Stimulated activated CD4-positive, alpha-beta T cell treated with anti-CD3 and anti-CD28 coated beads, Interleukin-1b, Interleukin-23, amount 100 ng/mL, for 4 hours (primary cell): ENCODE results near the gene FAM124A.

ENCODE experiments used
- DNase-seq, 2 donors: peaks; one replicate each; pipeline ENCODE4 v3.0.0-alpha.2; 2020; ENCODE audit warnings: low read depth in 2 of 2

FAM124A gene

DNA sequence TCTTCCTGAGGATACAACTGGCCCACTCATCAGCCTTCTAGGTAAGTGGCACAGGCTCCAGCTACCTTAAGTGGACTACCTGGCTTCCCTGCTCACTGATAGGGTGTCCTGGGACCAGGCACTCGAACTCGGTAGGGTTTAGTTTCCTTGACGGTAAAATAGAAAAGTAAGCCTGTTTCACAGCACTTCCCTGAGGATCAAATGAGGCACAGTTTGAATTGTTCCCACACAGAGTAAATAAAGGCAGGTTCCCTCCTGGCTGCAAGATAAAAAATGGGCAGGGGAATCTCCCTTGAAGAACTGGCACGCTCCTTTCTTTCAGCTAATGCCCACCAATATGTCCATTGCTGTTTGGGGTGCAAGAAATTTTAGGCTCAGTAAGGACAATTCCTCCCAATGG is 1.1 kb upstream of the FAM124A start:
- no peak for DNase-seq

DNA sequence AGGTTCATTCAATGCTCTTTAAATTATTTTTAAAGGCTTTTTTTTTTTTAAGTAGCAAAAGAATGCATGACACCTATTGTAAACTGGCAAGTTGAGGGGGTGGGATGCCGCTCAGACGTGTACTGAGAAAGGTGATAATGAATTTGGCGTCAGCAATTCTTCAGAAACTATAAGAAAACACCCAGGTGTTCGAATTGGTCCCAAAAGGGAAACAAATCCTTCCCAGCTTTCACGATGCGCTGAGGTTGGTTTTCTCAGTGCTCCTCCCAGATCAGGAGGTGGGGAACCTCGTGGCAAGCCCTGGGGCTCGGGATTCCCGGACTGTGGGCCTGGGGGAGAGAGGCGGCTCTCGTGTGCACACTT is 543 bp upstream of the FAM124A start:
- DNase-seq: no peak

- DNase-seq: no peak
Observed at GRCh38 chr13:51222686-51223559, 725 bp downstream of the FAM124A start.

DNA sequence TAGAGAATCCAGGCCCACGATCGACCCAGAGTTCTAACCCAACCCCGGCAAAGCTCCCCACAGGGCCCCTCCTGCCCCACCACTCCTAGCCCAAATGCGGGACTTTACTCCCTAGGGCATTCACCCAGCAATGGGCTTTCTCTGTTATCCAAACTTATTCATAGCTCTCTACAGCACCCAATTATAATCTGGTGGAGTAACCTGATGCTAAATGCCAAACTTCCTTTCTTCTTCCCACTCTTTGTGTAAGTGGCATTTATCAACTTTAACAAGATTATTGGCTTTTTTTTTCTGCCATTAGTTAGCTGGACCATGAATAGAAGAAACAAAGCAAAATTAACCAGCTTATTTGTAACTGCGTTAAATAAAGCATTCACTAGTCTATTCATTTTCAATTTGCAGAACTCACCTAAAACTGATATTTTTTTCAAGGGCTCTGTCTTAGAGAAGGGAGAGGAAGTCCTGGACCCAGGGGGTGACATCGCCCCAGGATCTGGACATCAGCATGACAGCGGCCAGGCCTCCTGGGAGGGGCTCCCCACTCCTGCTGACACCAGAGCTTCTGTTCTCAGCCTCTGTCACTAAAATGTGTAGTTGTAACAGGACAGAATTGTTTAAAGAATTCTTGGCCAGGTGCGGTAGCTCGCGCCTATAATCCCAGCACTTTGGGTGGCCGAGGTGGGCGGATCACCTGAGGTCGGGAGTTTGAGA is 1.5 kb downstream of the FAM124A start:
- no peak for DNase-seq

- no peak for DNase-seq
Observed at GRCh38 chr13:51225029-51225428, 2.8 kb downstream of the FAM124A start.

- no peak for DNase-seq
Observed at GRCh38 chr13:51227404-51227803, 5.2 kb downstream of the FAM124A start.

DNA sequence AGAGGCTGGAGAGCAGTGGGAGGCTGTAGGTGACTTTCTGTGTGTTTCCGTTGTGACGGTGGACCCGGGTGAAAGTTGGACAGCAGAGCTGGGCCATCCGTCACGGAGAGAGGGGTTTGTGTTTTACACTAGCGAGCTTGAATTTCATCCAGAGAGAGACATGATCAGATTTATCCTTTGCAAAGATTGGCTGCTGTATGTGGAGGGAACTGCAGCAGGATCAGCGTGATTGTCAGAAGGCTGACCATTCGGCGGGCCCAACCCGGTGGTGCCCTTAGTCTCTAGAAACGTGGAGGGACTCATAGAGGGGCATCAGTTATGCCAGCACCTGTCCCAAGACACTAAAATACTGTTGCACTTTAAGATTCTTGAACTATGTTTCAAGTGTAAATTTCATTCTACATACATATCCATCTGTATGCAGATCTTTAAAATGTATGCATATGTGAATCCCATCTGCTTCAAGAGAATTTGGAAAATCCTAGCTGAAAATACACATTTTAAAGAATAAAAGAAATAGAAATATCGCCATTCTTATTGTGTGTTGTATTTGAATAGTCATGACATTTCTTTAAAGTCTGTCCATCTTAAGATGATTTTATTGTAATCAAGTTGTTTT is 7.0 kb downstream of the FAM124A start:
- no peak for DNase-seq

- DNase-seq: no peak
Observed at GRCh38 chr13:51229731-51230130, 7.5 kb downstream of the FAM124A start.

- DNase-seq: no peak
Observed at GRCh38 chr13:51230477-51231105, 8.4 kb downstream of the FAM124A start.

DNA sequence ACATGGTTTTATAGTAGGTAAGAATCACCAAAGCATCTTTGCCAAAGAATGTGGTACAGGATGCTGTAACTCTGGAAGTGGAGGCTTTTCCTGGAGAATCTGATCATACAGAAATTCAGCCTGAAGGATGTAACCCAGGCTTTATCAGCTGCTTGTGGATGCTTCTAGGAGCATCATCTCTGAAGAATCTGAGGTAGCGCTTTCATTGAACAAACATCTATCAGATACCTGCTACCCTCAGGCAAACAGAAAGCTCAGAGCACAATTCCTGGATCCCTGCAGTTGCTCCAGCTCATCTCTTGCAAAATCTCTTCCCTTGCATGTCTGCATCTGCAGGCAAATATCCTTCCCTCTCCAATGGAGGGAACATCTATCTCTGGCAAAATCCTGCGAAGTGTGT is 9.3 kb downstream of the FAM124A start:
- DNase-seq: no peak

DNA sequence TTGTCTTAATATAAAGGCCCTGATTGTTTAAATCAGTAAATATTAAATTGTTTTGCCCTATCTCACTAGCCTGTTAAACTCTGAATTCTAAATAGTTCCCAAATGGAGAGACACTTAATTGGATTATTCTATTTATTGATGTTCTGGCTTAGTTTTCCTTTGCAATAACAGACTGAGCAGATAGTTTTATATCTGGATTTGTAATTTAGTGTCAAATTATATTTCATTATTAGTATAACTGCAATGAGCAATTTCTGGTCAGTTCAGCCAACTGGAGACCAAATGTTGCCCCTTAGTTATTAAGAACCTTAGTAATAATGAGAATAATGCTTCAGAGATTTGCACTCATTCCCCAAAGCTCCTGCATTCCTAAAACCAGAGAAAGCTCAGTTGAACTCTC is 10.1 kb downstream of the FAM124A start:
- DNase-seq: no peak

DNA sequence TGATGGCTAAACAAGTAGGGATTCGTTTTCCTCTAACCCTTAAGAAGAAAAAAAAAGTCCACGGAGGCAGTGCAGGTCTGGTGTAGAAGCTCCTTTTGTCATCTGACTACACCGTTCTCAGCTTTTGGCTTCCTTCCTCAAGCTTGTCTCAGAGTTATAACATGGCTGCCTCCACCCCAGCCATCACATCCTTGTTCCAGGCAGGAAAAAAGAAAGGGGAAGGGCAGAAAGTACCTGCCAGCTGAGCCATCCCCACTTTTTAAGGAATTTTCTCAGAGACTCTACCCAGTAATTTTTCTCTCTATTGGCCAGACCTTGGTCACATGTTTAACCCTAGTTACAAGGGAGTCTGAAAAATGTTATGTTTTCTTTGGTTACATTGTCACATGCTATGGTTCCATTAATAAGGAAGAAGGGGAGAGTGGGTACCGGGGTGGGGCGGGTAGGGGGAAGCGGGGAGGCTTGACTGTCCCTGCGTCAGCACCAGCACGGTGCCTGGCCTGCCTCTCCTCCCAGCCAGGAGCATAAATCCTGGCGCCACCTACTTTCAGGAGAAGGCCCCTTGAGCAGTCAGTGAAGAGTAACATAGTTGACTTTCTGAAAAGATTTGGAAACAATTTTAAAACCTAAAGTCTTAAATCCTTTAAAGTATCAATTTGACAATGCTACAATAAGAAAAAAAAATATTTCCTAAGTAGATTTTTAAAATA is 11.1 kb downstream of the FAM124A start:
- no peak for DNase-seq

GRCh38 chr13:51234676-51235075 is 12.5 kb downstream of the FAM124A start:
- no peak for DNase-seq

DNA sequence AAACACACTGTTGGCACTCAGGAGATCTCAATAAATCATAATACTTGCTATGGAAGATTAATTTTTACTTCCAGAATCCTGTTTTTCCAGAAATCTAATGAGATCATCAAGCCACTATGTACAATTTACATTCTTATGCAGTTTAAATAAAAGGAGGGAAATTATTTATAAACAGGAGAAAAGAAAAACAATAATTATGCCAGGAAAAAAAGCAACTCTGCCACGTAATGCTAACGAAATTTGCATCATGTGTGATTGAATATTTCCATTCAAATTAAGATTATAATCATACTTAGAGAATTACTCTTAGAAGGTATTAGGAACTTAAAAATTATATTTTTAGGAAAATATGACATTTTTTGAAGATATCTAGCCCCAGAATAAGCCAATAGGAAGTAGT is 13.0 kb downstream of the FAM124A start:
- no peak for DNase-seq

- no peak for DNase-seq
Observed at GRCh38 chr13:51235756-51236490, 13.7 kb downstream of the FAM124A start.

DNA sequence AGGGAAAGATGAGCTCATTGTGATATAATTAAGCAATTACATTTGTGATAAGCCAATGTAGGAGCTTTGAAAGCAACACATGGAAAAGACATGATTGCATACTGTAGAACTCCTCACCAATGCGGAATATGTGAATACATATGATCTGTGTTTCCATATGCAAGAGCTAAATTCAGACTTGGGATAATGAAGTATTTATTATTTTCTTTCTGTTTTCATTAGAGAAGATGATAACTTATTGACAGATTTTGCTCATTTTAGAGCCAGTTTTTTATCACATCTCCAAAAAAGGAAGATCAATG is 14.2 kb downstream of the FAM124A start:
- no peak for DNase-seq

- DNase-seq: no peak
Observed at GRCh38 chr13:51237386-51237785, 15.2 kb downstream of the FAM124A start.

- no peak for DNase-seq
Observed at GRCh38 chr13:51237887-51238286, 15.7 kb downstream of the FAM124A start.

- no peak for DNase-seq
Observed at GRCh38 chr13:51240178-51240577, 18.0 kb downstream of the FAM124A start.

DNA sequence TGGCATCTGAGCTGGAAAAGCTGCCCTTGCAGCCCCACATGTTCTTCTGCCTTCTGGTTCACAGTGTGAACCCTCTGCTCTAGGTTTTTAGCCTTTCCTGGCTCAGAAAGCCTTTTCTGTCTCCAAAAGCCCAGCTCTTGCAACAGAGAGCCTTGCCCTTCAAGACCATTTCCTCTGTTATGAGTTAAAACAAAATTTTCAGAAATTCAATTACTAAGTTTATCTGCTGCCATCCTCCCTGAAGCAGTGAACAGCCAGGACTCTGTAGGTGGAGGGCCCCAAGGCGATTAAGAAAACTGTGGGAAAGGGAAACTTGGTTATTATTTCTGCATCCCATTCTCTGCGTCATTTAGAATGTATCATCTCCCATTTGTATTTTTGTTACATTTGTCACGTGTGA is 18.8 kb downstream of the FAM124A start:
- DNase-seq: no peak

GRCh38 chr13:51241720-51242119 is 19.5 kb downstream of the FAM124A start:
- no peak for DNase-seq
